Spinal cord (tissue), 10 donors: ENCODE results near the gene PGAM2. TPM values are rescaled to one million over a fixed set of nuclear protein-coding genes. Genes with fewer than 3 reads are reported as not detected.

ENCODE experiments used
- DNase-seq, 6 donors: peaks; one replicate each; pipeline versions ENCODE4 v3.0.0 to v3.0.0-alpha.2; 2013 to 2015; ENCODE audit warnings: low spot score in 6 of 6, low read depth in 4 of 6
- H3K27ac ChIP-seq: one replicate; pipeline ENCODE4 v1.5.1; 2013; ENCODE audit warnings: low read depth, low read length, control low read depth
- H3K27me3 ChIP-seq: one replicate; pipeline ENCODE4 v1.6.1; 2013; ENCODE audit warnings: low read length; ENCODE audit not compliant: control insufficient read depth, insufficient read depth
- H3K36me3 ChIP-seq: one replicate; pipeline ENCODE4 v1.6.1; 2013; ENCODE audit warnings: low read length; ENCODE audit not compliant: control insufficient read depth, insufficient read depth
- H3K4me1 ChIP-seq: one replicate; pipeline ENCODE4 v1.6.1; 2013; ENCODE audit warnings: low read length; ENCODE audit not compliant: control insufficient read depth, insufficient read depth
- H3K4me3 ChIP-seq: one replicate; pipeline ENCODE4 v1.5.1; 2013; ENCODE audit warnings: low read depth, low read length, control low read depth
- H3K9me3 ChIP-seq: one replicate; pipeline ENCODE4 v1.6.1; 2013; ENCODE audit warnings: low read length; ENCODE audit not compliant: control insufficient read depth, insufficient read depth
- WGBS: methylation state at CpG from one replicate; pipeline ENCODE4 v1.1.5; 2013; ENCODE audit warnings: missing lambda C conversion rate; ENCODE audit not compliant: insufficient coverage; 5-methylcytosine and 5-hydroxymethylcytosine counted together
- polyA plus RNA-seq, 2 donors: library from polyadenylated mRNA; unstranded; fragments of 120-200 nt; gene quantifications; one replicate each; pipeline ENCODE4 v1.2.1, GENCODE V29; 2013; ENCODE audit not compliant: insufficient read length in 2 of 2
- total RNA-seq, 2 donors: library from RNA; depleted of rRNA in 1 of 2; stranded (reverse); fragments of 120-200 nt in 1 of 2; fragments of >200 nt in 1 of 2; gene quantifications; one replicate each; pipeline versions ENCODE4 v1.2.3 to v1.2.4, GENCODE V29; 2013 to 2014
- donor health status: healthy.

PGAM2 gene
- total and polyA plus RNA-seq, 4 donors, result 3.5 to 13.6 (median 12.0) TPM

- peaks cover 69% of the 10 kb centered on the region for H3K4me1 ChIP-seq
- no peak overlapping the region for H3K27ac ChIP-seq
- H3K36me3 ChIP-seq, result peaks cover 22% of the 10 kb centered on the region
- H3K4me3 ChIP-seq, result peak overlapping the region; percentile 28
- 41% methylated on average over 8 of the region's 8 CpGs for WGBS
- no peaks in the 10 kb centered on the region for H3K9me3 ChIP-seq
- peaks cover 2% of the 10 kb centered on the region for H3K27me3 ChIP-seq
- no peak for DNase-seq
Measured at GRCh38 chr7:44103566-44103922, 38.2 kb upstream of the PGAM2 start.

DNA sequence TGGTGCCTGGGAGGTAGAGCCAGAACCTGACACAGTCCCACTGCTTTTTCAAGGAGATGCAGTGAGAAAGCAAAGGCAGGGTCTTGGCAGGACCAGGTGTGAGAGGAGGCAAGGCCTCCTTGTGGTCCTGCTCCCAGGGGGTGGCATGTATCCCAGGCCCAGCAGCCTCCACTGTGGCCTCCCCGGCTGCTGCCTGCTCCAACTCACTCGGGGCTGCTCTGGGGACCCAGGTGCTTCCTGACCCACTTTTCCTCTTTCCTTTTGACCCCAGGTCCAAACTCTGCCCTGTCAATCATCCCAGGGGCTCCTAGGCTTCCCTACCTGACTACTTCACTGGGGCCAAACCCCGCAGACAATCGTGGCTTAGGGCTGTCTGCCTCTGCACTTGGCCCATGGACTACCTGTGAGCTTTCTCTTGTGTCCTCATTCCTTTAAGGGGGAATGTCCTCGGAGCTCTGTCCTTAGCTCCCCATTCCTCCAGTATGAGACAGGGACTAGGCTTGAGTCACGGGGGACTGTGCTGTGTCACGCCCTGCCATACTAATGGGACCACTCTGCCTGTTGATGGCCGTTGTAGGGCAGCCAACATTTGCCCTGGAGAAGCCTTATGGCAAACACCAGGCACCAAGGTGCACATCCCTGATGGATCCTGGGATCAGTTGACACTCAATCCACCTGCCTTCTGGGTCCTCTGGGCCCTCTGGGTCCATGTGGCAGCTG is 37.6 kb upstream of the PGAM2 start:
- Histone ChIP-seq H3K27ac (peak overlapping the region; percentile 84), H3K4me3 (no peak overlapping the region), H3K9me3 (no peaks in the 10 kb centered on the region), H3K27me3 (peaks cover 2% of the 10 kb centered on the region), H3K4me1 (peaks cover 69% of the 10 kb centered on the region), H3K36me3 (peaks cover 17% of the 10 kb centered on the region)
- WGBS, result 80% methylated on average over 8 of the region's 8 CpGs
- DNase-seq, result no peak

DNA sequence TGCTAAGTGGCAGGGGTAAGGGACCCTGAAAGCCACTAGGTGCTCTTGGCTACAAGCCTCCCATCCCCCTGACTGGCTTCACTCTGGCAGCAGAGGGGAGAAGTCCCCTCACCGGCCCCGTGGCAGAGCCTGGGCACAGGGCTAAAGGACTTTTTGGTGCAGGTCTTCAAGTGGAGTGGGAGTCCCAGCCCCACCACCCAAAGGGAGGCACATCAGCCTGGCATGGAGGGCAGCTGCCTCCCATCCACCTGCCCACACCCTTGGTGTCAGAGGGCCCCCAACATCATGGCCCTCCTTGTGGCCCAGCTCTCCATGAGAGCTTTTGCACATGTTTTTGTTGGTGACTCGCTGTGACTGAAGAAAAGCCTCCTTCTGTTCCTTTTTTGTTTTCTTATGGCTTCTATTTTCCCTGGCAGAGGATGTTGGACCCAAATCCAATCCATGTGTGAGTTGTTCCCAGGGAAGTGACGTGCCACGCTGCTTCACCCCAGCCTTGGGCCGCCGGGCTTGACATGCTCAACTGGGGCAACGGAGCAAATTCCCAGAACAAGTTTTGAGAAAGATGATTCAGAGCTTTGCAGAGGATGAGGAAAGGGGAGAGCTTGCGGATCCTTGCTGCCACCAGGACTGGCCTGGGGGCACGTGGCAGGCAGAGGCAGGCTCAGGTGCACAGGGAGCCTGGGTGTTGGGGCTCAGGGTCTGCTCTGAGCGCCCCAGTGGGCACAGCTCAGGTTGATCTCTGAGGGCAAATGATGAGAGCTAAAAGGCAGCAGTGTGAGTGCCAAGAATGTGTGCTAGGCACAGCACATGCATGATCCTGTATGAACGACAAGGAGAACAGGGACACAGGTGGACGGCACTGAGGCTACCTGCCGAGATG is 36.8 kb upstream of the PGAM2 start:
- WGBS, result 74% methylated on average over 11 of the region's 14 CpGs
- H3K9me3 ChIP-seq, result no peaks in the 10 kb centered on the region
- no peak overlapping the region for H3K4me3 ChIP-seq
- peak overlapping the region; percentile 84 for H3K27ac ChIP-seq
- peaks cover 66% of the 10 kb centered on the region for H3K4me1 ChIP-seq
- peaks cover 9% of the 10 kb centered on the region for H3K36me3 ChIP-seq
- DNase-seq, result peak in 1 of 6 donors; percentile 65
- peaks cover 2% of the 10 kb centered on the region for H3K27me3 ChIP-seq

DNA sequence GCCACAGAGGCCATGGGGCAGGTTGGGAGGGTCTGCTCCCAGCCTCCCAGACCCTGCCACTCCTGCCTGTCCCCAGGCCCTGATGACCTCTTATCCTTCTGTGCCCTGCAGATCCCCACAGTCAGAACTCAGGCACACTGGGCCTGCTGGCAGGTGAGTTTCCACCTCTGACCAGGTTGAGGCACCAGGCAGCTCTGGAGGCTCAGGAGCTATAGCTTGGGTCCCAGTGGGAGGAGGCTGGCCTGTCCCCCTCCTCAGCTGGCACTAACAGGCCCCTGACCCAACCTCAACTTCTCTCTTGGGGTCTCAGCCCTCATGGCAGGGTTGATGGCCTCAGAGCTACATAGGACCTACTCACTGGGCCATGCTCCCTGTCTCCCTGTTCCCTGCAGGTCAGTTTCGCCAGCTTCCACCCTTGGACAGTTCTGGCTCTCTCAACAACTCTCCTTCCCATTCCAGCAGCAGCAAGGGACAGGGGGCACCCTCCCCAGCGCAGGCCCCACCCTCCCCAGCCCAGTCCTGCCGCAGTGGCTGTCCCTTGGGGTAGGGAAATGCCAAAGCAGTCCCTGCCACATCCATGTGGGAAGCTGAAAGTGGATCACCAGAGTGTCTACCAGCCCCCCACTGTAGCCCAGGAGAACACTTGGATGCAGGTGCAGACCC is 36.1 kb upstream of the PGAM2 start:
- H3K4me3 ChIP-seq, result no peak overlapping the region
- peaks cover 2% of the 10 kb centered on the region for H3K27me3 ChIP-seq
- 96% methylated on average over 3 of the region's 3 CpGs for WGBS
- no peak for DNase-seq
- no peaks in the 10 kb centered on the region for H3K9me3 ChIP-seq
- peaks cover 58% of the 10 kb centered on the region for H3K4me1 ChIP-seq
- peaks cover 1% of the 10 kb centered on the region for H3K36me3 ChIP-seq
- peak overlapping the region; percentile 84 for H3K27ac ChIP-seq

DNA sequence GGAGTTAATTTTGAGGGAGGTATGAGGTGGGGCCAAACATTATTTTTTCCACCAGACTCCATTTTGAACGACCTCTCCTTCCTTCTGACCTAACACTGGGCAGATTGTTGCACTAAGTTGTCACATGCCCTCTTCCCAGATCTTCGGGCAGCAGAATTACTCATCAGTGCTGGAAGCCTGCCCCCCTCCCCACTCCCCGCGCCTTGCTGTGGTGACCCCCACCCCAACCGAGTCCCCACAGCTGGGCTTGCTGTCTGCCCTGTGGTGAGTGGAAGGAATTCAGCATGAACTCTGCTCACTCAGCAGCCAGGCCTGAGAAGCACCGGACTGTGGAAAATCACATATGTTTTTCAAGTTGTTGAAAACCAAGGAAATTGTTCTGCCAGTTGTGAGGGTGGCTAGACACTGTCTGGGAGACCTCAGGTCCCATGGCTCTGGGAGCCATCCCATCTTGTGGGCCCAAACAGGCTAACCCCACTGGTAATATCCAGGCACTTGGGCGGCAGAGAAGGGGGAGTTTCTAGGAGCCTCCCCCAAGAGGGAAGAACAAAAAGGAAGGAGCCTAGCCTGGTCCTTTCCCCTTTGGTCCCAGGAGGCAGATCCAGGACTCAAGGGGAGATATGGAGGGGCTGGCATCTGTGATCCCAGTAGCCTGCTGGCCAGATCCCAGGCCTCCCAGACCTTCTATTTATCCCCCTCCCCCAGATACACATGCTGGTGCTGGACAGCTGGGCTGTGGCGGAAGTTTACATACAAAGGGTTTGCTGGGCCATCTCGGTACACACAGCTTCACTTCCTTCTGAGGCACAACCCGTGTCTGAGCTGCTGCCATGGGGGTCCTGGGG is 35.3 kb upstream of the PGAM2 start:
- WGBS, result 86% methylated on average over 5 of the region's 10 CpGs
- H3K36me3 ChIP-seq, result no peaks in the 10 kb centered on the region
- H3K4me1 ChIP-seq, result peaks cover 50% of the 10 kb centered on the region
- H3K27ac ChIP-seq, result peak overlapping the region; percentile 84
- DNase-seq, result peak in 1 of 6 donors; percentile 49
- no peaks in the 10 kb centered on the region for H3K9me3 ChIP-seq
- H3K4me3 ChIP-seq, result no peak overlapping the region
- peaks cover 2% of the 10 kb centered on the region for H3K27me3 ChIP-seq

- Histone ChIP-seq H3K36me3 (no peaks in the 10 kb centered on the region), H3K27me3 (peaks cover 1% of the 10 kb centered on the region), H3K27ac (peak overlapping the region; percentile 84), H3K9me3 (no peaks in the 10 kb centered on the region), H3K4me3 (no peak overlapping the region), H3K4me1 (peaks cover 40% of the 10 kb centered on the region)
- no CpG with 5 or more reads among the region's 4 CpGs for WGBS
- DNase-seq, result no peak
Measured at GRCh38 chr7:44099669-44100068, 34.3 kb upstream of the PGAM2 start.

DNA sequence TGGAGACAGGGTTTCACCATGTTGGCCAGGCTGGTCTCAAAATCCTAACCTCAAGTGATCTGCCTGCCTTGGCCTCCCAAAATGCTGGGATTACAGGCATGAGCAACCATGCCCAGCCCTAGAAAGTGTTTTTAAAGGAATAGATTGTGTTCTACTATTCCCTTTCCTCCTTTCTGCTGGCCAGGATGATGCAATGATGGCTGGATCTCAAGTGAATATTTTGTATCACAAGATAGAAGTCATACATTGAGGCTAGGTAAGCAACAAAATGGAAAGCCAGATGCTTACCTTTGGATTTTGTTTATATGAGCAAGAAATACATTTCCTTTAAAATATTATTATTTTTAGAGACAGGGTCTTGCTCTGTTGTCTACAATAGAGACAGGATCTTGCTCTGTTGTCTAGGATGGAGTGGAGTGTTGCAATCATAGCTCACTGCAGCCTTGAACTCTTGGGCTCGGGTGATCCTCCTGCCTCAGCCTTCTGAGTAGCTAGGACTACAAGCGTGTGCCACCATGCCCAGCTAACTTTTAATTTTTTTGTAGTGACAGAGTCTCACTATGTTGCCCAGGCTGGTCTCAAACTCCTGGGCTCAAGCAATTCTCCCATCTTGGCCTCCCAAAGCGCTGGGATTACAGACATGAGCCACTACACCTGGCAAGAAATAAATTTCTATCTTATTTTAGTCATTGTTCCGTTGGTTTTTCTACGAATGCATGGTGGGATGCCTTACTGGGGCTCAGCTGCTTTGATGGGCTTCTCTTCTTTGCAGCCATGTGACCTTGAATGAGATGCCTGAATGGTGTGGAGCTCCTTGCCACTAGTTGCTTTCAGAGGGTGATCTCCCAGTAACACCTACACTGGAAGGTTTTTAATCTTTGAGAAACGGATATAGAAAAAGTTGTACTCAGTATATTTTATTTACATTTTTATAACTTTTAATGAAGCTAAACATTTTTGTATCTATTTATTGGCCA is 33.0 kb upstream of the PGAM2 start:
- Histone ChIP-seq H3K4me1 (peaks cover 30% of the 10 kb centered on the region), H3K4me3 (no peak overlapping the region), H3K27me3 (no peaks in the 10 kb centered on the region), H3K36me3 (no peaks in the 10 kb centered on the region), H3K27ac (no peak overlapping the region), H3K9me3 (no peaks in the 10 kb centered on the region)
- 85% methylated on average over 3 of the region's 6 CpGs for WGBS
- no peak for DNase-seq

GRCh38 chr7:44097064-44097932 is 31.9 kb upstream of the PGAM2 start:
- Histone ChIP-seq H3K27ac (no peak overlapping the region), H3K4me3 (no peak overlapping the region), H3K36me3 (no peaks in the 10 kb centered on the region), H3K9me3 (no peaks in the 10 kb centered on the region), H3K27me3 (no peaks in the 10 kb centered on the region), H3K4me1 (peaks cover 20% of the 10 kb centered on the region)
- no peak for DNase-seq
- WGBS, result 80% methylated on average over 8 of the region's 9 CpGs
